Measurements from ENCODE around the gene SASH1. TPM values are rescaled to one million over a fixed set of nuclear protein-coding genes. Genes with fewer than 3 reads are reported as not detected.

SASH1 gene
- total RNA-seq, 6 donors from 2014 or later = 59.3 to 131 (median 79.2) TPM

DNA sequence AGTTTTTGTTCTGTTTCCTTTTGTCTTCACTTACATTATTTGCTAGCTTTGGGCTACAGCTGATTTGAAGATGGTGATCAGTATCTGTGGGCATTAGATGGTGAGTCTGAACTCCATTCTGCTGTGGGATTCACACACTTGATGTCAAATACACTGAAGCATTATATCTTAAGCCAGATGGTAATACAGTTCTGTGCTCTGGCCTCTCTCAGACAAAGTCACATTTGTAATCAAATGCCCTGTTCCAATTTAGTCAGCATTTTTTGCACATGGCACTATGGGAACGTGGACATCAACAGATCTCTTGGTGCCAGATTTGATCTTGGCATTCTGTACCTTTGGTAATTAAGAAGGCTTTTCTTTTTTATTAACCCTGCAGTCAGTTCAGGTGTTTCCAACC is 56.0 kb downstream of the SASH1 start:
- Histone ChIP-seq H3K27me3 (no peaks in the 10 kb centered on the region), H3K4me3 (no peak overlapping the region), H3K4me1 (peaks cover 25 to 58% (median 54%) of the 10 kb centered on the region in 4 donors), H3K36me3 (no peaks in the 10 kb centered on the region), H3K27ac (peak overlapping the region in 3 of 4 donors; percentile 32 to 80 (median 70)), H3K9me3 (no peaks in the 10 kb centered on the region)
- DNase-seq (no peak), ATAC-seq (ENCODE audit: low FRiP score in 2 of 2) (no peak)
- 45 to 50% methylated on average over 1 of the region's 1 CpG for WGBS, 2 donors
- TF ChIP-seq EP300 (IDR thresholded peaks at IDR 0.05) (no peak), POLR2A (IDR thresholded peaks at IDR 0.05) (no peak), POLR2AphosphoS5 (IDR thresholded peaks at IDR 0.05) (no peak)
- TF ChIP-seq, protein P1, sequence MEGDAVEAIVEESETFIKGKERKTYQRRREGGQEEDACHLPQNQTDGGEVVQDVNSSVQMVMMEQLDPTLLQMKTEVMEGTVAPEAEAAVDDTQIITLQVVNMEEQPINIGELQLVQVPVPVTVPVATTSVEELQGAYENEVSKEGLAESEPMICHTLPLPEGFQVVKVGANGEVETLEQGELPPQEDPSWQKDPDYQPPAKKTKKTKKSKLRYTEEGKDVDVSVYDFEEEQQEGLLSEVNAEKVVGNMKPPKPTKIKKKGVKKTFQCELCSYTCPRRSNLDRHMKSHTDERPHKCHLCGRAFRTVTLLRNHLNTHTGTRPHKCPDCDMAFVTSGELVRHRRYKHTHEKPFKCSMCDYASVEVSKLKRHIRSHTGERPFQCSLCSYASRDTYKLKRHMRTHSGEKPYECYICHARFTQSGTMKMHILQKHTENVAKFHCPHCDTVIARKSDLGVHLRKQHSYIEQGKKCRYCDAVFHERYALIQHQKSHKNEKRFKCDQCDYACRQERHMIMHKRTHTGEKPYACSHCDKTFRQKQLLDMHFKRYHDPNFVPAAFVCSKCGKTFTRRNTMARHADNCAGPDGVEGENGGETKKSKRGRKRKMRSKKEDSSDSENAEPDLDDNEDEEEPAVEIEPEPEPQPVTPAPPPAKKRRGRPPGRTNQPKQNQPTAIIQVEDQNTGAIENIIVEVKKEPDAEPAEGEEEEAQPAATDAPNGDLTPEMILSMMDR (IDR thresholded peaks at IDR 0.05) = no peak

DNA sequence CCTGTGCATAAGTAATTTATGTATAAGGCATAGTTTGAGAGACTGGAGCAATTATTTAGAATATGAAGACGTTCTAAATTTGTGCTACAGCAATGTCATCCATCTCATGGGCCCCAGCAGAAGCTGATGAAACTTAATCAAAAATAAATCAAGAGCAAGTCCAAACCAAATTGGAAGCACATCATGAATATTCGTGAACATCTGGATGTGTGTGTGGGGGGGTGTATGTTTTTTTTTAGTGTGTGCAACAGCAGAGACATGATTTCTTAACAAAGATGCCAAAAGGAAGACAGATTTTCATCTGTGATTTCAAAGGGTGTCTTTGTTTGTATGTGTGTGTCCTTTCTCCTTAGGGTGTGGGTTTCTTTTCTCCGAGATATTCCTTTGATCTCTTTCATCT is 58.9 kb downstream of the SASH1 start:
- Histone ChIP-seq H3K27me3 (no peaks in the 10 kb centered on the region), H3K9me3 (no peaks in the 10 kb centered on the region), H3K4me3 (no peak overlapping the region), H3K4me1 (peaks cover 27 to 58% (median 52%) of the 10 kb centered on the region in 4 donors), H3K36me3 (no peaks in the 10 kb centered on the region), H3K27ac (peak overlapping the region in 2 of 4 donors; percentile 65)
- DNase-seq (no peak), ATAC-seq (ENCODE audit: low FRiP score in 2 of 2) (no peak)
- WGBS, 2 donors = 38 to 43% methylated on average over 3 of the region's 3 CpGs
- TF ChIP-seq, protein P1 (IDR thresholded peaks at IDR 0.05) = no peak
- TF ChIP-seq POLR2AphosphoS5 (IDR thresholded peaks at IDR 0.05) (no peak), POLR2A (IDR thresholded peaks at IDR 0.05) (no peak), EP300 (IDR thresholded peaks at IDR 0.05) (no peak)

DNA sequence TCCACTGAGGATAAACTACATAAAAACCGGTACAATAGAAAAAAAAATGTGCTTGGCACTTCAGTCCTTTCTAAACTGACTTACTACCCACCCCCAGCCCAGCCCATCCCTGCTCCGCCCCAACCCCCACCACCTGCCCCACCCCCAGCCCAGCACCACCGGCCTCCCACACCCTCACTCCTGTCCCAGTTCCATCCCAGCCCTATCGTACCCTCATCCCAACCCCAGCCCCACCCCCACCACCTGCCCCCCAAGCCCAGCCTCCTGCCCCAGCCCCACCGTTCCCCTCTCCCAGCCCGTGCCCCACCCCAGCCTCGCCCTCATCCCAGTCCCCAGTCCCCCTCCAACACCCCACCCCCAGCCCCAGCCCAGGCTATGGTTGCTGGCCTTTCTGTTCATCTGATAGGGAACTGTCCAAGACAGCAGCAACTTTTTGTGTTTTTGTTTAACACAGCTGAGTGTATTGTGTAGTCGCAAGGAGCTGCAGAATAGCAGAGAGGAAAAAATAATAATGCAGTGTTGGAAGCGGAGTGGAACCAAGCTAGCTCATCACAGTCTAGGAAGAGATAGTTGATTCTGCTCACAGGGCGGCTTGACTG is 61.9 kb downstream of the SASH1 start:
- H3K4me1 ChIP-seq = peaks cover 27 to 53% (median 44%) of the 10 kb centered on the region in 4 donors
- H3K36me3 ChIP-seq = no peaks in the 10 kb centered on the region
- no peak for DNase-seq
- H3K27me3 ChIP-seq = no peaks in the 10 kb centered on the region
- no peaks in the 10 kb centered on the region for H3K9me3 ChIP-seq
- 59 to 68% methylated on average over 6 to 9 of the region's 10 CpGs for WGBS, 2 donors
- peak overlapping the region in 3 of 4 donors; percentile 39 to 86 (median 76) for H3K27ac ChIP-seq
- ATAC-seq (ENCODE audit: low FRiP score in 2 of 2) = no peak
- no peak overlapping the region for H3K4me3 ChIP-seq
- TF ChIP-seq, protein P1 (IDR thresholded peaks at IDR 0.05) = no peak
- TF ChIP-seq POLR2AphosphoS5 (IDR thresholded peaks at IDR 0.05) = no peak
- no peak for TF ChIP-seq POLR2A (IDR thresholded peaks at IDR 0.05)
- TF ChIP-seq EP300 (IDR thresholded peaks at IDR 0.05) = no peak

DNA sequence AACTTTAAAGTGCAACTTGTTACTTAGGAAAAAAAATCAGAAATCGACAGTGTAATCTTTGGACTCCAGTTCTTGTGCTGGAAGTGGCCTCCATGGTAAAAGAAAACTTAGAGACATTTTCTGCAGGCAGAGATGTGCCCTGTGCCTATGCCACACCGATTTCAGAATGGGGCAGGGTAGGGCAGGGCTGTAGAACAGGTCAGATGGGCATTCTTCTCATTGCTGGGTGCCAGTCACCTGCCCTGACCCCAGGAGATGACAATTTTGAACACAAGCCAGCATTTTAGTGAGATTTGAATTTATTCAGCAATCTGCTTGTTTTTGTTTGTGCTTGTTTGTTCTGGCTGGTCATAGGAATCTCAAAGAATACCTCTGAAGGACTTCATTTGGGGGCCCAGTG is 63.3 kb downstream of the SASH1 start:
- Histone ChIP-seq H3K4me3 (no peak overlapping the region), H3K27ac (peak overlapping the region; percentile 16 to 86 (median 70)), H3K27me3 (no peaks in the 10 kb centered on the region), H3K9me3 (no peaks in the 10 kb centered on the region), H3K4me1 (peaks cover 27 to 45% (median 36%) of the 10 kb centered on the region in 4 donors), H3K36me3 (no peaks in the 10 kb centered on the region)
- TF ChIP-seq EP300 (IDR thresholded peaks at IDR 0.05) = no peak
- TF ChIP-seq POLR2A (IDR thresholded peaks at IDR 0.05) = no peak
- no peak for TF ChIP-seq POLR2AphosphoS5 (IDR thresholded peaks at IDR 0.05)
- TF ChIP-seq, protein P1 (IDR thresholded peaks at IDR 0.05) = no peak
- DNase-seq = no peak
- no peak for ATAC-seq (ENCODE audit: low FRiP score in 2 of 2)
- 49 to 74% methylated on average over 2 of the region's 2 CpGs for WGBS, 2 donors
